GM19043 (cell line): Measurements from ENCODE around the gene DDX31.

Experiments used
- ATAC-seq: cut with Tn5 transposase; IDR thresholded peaks from one replicate; pipeline ENCODE4 v1.9.1; 2021; ENCODE audit warnings: low read depth; ENCODE audit not compliant: unreplicated experiment

DDX31 gene

DNA sequence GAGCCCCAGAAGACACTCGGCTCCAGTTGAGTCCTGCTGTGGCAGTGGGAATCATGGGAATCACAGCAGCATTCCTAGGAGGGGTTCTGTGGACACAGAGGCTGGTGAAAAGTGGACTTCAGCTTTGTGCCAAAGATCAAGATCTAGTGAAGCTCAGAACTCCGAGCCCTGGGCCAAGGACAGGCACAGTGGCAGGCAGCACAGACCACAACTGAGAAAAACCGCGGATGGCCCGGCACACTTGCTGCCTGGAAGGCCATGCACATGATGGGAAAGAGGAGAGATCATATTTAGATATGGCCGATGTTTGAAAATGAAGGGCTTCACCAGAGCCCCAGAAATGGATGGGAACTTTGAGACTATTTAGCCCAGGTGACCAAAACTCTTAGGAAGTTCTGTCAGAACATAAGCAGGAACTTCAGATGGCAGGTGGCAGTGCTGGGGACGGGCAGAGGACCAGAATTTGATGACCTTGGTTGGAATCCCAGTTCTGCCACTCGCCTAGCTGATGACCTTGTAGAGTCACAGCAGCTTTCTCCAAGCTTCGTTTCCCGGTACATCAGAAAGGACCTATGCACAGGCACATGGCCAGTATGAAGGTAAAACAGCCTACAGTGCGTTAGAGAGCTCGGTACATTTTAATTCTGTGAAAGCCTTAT is 69.3 kb downstream of the DDX31 start:
- ATAC-seq: no peak

DNA sequence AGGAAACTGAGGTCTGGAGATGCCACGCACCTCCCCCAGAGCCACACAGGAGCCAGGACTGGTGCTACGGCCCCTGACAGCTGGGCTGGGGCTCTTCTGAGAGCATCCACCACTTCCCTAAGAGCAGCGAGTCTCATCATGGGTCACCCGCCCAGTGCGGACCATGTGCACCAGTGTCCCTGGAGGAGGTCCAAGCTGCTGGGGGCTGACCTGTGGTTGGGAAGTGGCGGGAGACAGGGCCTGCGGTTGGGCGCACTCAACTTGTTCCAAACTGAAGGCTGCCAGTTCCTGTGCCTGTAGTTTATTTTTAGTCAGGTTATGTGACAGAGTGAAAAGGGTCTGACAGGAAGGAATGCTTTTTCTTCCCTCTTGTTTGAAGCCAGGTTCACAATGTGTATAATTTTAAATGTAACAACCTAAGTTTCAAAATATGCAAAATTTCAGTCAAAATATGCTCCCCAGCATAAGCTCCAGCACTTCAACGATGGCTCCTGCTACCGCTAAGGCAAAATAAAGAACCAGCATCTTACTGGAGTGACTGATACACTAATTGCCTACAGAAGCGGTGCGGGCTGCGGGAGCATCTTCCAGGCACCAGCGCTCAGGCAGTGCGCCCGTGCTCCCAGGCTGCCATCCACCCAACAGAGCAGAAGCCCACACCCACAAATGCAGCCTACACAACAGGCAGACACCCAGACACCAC is 72.6 kb downstream of the DDX31 start:
- no peak for ATAC-seq

DNA sequence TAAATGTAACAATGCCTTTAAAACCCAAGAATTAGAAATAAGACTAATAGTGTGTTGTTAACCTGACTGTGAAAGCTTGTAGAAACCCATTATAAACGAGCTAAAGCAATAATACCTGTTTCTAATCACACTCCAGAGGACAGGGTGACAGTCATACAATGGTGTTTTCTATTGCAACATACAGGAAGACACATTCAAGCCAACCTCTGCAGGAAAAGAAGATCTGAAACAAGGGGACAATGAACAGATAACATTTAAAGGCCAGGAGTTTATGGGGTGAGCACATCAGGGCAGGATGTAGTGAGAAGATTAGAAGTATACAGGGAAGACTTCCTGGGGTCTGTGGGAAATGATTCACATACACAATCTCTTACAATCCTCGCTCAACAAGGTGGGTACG is 73.6 kb downstream of the DDX31 start:
- ATAC-seq: no peak

DNA sequence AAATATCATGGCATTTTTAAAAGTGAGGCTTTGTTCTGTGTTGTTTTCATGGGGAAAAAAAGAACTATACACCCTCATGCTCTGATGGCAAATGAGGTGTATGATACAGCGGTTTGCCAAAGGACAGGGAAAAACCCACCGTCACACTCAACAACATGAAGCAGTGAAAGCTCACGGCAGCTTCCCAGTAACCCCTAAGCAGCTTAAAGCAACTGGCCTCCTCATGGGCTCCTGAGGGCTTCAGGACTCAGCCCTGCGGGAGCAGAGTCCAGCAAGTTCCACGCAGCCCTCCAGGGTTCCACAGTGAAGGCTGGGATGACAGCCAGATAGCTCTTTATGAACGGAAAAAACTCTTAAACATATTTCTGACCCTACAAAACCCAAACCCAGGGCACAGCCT is 74.5 kb downstream of the DDX31 start:
- no peak for ATAC-seq

DNA sequence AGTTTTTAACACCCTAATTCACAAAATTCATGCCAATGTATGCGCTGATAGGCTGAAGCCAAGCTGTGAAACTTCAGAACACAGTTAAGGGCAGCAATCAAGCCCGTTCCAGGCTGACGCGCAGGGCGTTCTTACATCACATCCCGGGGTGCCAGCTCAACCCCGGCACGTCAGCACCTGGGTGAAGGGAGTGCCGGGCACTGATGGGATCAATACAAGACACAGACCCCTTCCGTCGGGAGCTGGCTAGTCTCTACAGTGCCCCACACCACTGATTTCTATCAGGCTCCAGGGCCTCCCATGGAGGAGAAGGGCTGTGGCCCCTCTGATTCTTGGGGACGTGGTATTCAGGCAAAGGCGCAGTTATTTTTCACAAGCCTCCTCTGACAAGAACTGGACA is 75.4 kb downstream of the DDX31 start:
- no peak for ATAC-seq

DNA sequence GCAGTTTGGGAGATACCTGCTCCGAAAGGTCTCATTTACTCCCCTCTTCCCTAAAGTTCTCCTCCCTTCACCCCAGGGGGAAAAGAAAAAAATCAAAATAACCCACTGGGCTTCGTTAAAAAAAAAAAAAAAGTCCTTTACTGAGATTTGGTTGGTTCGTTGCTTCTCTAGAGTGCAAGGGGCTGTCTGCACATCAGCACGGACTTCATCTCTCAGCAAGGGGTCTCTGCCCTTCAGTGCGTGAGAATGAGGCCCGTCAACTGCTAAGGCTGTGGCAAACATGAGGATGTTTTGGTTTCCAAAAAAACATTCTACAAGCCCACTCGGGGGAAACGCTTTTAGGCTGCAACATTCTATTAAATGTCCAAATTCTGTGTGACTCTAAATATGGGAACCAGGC is 77.3 kb downstream of the DDX31 start:
- no peak for ATAC-seq

DNA sequence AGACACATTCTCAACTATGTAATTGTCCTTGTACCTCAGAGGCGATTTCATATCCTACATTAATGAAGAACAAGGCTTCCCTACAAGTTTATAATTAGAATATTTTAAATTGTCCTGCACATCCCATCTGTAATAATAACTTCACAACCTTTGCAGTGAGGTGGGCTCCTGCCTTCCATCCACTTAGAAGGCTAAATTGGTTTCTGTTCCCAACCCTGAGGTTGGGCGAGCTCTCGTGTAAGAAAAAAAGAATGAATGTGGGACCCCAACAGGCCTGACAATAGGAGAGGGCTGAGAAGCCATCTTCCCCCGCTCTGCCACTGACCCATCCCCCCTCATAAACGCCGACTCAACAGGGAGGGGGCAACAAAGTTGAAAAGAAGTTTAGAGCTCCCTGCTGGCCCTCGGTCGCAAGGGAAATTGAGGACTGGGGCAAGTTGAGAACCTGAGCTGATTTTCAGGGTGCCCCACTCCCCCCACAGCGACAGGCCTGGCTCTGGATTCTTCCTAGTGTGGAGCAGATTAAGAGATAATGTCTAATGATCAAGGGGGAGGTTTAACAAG is 78.0 kb downstream of the DDX31 start:
- ATAC-seq: no peak

DNA sequence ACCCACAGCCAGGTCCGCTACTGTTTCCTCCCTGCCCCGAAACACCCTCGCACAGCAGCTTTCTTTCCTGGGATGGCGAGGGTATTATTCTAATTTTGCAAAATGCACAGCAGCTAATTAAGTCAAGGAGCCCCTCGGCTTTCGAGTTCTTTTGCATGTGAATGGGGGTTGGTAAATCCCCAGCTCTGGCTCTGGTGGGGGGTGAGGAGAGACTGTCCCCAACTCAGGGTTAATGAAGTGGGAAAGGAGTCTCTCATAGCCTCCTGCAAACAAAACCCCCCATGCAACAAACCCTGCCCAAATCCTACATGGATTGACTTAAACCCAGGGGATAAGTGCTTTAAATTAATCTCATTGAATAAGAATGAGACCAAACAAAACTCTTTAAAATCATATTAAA is 78.5 kb downstream of the DDX31 start:
- ATAC-seq: no peak

DNA sequence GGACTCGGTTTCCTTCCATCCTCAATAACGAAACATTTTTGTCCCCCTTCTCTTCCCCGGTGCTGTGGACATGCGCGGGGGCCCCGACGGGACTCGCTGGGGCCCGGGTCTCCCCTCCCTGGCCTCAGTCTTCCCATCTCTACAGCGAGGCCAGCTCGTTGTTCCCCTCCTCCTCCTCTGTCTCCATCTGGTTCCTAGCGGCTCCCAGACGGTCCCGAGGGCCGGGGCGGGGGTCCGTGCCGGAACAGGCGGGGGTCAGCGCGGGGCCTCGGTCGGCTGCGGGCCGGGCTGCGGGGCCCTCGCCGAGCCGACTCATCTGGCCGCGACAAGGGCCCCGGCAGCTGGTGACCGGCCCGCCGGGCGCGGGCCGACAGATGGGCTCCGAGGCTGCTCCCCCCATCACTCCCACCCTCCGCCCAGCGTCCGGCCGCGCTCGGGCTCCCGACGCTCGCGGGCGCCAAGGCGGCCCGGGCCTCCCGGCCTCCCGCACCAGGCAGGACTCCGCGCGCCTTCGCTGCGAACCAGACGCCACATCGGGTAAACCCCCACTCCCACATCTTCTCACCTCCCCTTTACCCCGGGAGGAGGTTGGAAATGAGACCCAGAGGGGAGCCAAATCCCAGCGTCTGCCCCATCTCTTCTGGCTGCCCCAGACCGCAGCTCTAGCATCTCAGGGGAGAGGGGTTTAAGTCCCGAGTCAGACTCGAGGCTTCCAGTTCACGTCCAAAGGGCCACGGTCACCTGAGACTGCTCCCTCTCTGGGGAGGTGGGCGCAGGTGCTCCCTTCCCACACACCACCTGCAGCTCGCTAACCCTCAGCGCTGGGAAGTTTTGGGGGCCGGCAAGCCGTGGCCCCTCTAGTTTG is 79.2 kb downstream of the DDX31 start:
- no peak for ATAC-seq

DNA sequence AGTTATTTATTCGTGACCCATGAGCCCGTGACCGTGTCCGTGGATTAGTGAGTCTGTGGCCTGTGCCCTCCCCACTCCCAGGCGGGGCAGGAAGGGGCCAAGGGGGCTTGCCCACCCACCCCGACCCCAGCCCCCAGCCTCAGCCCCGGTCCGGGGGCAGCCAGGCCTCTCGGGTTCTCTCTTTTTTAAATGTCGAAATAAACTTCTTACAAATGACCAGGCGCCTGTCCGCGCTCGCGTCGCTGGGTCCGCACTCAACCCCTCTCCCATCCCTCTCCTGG is 79.8 kb downstream of the DDX31 start:
- ATAC-seq: no peak

DNA sequence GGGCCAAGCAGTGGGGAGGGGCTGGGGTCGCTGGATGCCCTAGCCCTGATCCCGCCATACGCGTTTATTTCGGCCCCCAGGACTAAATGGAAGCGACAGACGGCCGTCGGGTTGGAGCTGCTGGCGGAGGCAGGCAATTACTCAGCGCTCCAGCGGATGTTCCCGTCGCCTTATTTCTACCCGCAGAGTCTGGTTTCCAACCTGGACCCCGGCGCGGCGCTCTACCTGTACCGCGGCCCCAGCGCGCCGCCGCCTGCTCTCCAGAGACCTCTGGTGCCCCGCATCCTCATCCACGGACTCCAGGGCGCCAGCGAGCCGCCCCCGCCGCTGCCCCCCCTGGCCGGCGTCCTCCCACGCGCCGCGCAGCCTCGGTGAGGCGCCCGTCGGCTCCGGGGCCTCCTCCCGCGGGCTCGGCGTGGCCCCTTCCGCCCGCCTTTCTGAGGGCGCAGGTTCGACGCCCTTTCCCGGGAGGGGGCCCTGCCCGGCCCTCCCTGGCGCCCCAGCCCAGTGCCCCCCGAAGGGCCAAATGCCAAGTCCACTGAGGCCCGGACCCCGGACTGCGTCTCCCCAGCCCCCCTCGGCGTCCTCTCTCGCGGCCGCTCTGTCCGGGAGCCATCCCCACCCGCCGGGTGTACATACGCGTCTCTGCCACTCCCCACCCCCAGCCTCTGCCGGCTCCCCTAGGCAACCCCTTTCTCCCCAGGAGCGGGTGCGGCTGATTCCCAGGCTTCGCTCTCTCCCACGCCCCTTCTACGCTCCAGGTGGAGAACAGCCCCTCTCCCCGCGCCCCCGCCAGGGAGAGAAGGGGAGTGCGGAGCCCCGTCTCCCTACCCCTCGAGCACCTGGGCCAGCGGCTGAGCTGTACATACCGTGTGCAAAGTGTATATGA is 80.4 kb downstream of the DDX31 start:
- ATAC-seq: no peak

DNA sequence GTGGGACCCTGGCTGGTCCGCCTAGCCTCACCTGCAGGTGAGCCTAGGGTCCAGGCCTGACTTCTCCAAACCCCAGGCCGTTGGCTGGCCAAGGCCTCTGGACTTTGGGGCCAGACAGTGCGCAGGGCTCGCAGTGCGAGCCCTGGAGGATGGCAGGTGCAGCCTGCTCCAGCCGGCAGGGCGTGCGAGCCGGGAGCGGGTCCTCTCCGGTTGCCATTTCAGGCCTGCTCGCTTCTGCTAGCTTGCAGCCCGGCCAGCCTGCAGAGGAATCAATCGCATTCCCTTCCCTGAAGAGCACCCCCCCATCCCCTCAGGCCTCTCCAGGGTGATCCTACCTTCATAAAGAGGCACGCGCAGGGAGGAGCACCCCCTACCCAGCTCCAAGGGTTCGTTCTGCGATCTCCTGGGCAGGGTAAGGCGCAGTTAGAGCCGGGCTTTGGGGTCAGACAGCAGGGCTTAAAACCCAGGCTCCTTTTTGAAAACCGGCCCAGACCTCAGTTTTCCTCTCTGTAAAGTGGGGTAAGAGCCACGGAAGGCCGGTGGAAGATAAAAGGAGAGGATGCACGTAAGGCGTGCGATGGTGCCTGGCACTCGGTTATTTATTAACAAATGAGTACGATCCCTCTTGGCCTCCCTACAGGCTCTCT is 81.2 kb downstream of the DDX31 start:
- ATAC-seq: no peak

DNA sequence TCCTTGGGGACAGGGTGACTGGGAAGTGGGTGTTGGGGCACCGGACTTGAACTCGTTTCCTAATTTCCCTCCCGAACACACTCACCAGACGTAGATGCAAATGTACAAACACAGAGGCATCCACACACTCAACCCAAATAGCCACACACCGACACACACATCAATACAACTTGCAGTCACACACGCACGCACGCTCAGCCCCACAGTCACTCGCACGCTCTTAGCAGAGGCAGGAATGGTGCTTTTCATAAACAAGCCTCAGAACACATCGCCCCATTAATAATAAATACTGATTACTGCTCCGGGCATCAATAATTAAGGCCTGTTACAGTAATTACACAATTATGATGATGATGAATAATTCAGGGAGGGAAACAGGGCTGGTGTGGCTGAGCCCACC is 81.7 kb downstream of the DDX31 start:
- no peak for ATAC-seq

DNA sequence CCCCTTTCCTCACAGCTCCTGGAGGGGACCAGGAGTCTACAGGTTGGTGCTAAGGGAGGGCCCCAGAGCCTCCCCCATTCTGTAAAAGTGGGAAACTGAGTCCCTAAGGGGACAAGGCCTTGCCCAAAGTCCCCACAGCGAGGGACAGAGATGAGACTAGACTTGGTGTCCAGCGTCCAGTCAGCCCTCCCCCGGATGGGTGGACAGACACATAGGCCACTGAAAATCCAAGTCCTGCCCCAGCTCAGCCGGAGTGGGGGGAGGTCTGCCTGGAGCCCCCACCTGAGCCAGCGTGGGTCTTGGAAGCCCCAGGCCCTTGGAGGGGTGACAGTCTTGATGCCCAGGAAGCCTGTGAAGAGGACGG is 82.2 kb downstream of the DDX31 start:
- ATAC-seq: no peak

DNA sequence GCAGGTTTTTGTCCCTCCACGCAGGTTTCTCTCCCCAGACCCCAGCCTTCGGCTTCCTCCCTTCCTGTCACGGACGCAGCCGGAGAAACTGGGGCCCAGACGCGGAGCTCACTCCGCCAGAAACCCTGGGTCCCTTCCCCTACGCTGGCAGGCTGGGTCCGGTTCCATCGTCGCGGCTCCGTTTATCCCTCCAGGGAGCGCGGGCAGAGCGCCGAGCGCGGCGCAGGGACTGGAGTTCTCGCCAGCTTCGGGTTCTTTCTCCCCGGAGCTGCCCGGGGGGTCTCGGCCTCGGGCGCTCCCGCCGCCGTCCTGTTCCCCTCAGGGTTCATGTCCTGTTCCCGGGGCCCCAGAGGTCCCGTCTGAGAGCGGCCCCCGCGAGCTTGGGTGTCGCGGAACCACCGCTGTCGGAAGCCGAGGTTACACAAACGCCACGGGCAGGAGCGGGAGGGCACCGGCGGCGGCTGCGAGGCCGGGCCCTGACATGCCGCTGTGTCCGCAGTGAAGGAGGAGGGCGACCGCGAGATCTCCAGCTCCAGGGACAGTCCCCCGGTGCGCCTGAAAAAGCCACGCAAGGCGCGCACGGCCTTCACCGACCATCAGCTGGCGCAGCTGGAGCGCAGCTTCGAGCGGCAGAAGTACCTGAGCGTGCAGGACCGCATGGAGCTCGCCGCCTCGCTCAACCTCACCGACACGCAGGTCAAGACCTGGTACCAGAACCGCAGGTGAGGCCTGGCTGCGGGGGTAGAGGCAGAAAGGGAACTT is 82.8 kb downstream of the DDX31 start:
- no peak for ATAC-seq

DNA sequence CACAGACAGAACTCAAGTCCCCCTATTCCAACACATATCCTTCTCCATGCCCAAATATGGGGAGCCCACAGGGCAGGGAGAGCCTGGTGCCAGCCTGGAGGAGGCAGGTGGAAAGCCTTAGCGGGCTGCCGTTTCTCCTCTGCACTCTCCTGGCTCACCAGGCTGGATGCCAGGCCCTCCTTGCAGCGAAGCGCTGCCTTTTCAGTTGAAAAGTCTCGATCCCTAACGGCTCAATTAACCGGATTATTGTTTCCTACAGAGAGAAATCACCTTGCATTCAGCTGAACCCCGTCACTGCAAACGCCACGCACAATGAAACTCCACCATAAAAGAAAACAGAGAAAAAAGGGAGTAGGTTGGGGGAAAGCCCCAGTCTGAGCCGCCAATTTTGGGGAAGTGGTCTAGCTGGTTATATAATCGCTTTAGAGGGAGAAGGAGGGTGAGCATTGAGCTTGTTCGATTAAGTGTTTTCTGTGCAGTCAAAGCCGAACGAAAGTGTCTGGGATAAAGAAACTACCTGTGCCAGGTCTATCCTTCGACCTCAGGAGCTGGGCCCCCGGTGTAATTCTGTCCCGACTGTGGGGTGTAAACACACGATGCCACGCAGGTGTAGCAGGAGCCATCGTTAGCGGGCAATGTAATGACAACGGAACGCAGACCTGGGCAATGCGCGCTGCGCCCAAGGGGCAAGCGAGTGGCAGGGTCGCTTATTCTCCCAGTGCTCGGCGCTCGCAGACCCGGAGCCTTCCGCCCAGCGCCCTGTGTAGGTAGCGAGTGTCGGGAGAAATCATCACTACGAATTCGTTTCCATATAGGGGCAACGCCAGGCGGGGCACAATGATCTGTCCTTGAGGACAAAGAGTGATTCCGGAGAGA is 83.6 kb downstream of the DDX31 start:
- ATAC-seq: no peak

DNA sequence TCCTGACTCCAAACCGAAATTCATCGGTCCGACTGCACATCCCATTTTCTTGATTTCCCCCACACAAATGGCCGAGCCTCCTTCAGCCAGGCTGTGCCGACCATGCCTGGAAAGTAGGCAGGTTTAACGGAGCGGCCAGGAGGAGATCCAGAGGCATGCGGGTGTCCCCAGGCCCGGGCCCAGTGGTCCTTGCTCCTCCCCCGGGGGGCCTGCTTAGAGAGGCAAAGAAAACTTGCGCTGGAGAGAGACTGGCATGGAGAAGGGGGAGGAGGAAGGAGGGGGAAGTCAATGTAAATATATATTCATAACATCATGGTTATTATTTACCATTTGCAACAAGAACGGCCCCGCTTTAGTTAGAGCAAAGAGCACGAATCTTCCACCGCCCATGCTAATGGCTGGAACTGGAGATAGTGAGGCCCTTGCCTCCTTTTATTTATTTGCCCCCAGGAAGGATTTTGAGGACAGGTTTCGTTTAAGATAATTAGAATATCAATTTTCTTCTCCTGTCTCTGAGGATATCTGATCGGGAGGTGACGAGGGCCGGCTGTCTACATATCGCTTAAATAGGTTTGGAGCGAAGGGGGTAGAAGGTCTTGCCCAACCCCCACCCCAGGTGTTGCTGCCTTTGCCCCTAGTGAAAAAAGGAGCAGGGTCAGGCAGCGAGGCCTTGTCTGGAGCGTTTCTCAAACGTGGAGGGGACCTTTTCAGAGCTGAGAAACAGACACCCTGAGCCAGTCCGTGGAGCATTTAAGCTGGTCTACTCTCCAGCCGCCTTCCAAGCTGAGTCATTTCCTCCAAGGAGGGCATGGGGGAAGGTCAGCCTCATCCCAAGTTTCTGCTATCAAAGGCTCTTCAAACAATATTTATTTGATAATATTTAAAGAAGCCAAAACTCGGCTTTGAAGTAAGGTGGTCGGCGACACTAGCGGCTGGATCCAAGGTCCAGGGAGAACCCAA is 84.9 kb downstream of the DDX31 start:
- ATAC-seq: no peak
